Testis (tissue), 3 donors: ENCODE data around the gene NMNAT3. TPM values are rescaled to one million over a fixed set of nuclear protein-coding genes. Genes with fewer than 3 reads are reported as not detected.

ENCODE experiments used
- DNase-seq: peaks from one replicate; pipeline ENCODE4 v3.0.0-alpha.2; 2019
- H3K27ac ChIP-seq, 2 donors: fragments of 200-600 bp; sonication (generic); one replicate each; pipeline ENCODE4 v1.5.1; 2019
- H3K27me3 ChIP-seq: fragments of 200-600 bp; sonication (generic); one replicate; pipeline ENCODE4 v1.5.1; 2019
- H3K36me3 ChIP-seq: fragments of 200-600 bp; sonication (generic); one replicate; pipeline ENCODE4 v1.5.1; 2017; ENCODE audit warnings: low read depth; ENCODE audit errors: missing control alignments
- H3K4me1 ChIP-seq: fragments of 200-600 bp; sonication (generic); one replicate; pipeline ENCODE4 v1.5.1; 2019
- H3K4me3 ChIP-seq, 2 donors: fragments of 200-600 bp; sonication (generic); one replicate each; pipeline ENCODE4 v1.5.1; 2017 to 2019
- H3K9me3 ChIP-seq: fragments of 200-600 bp; sonication (generic); one replicate; pipeline ENCODE4 v1.5.1; 2017
- POLR2A ChIP-seq: fragments of 450-650 bp; IDR thresholded peaks from one replicate; pipeline ENCODE4 v1.6.1; 2017; ENCODE audit warnings: antibody characterized with exemption, mild to moderate bottlenecking, moderate library complexity
- WGBS, 2 donors: methylation state at CpG; one replicate each; pipeline ENCODE4 v1.1.5; 2018; 5-methylcytosine and 5-hydroxymethylcytosine counted together
- intact Hi-C: fragments of 100-400 bp; cut with DNase I; formaldehyde crosslinking; loops from one replicate; pipeline ENCODE4 v1.15.1; 2023; ENCODE audit warnings: low total_unique reads
- polyA plus RNA-seq: library from polyadenylated mRNA; stranded (reverse); fragments of 350-450 nt; fragmentation: Illumina TruSeq; extraction: RNeasy Lipid Tissue Mini Kit (QIAGEN cat#74804); gene quantifications from one replicate; pipeline ENCODE4 v1.2.3, GENCODE V29; 2014; ENCODE audit warnings: low read depth, low replicate concordance; ENCODE audit not compliant: insufficient read depth
- total RNA-seq, 2 donors: library from RNA; depleted of rRNA; stranded (reverse); fragments of >200 nt; gene quantifications; one replicate each; pipeline ENCODE4 v1.2.3, GENCODE V29; 2016
- TF ChIP-seq, protein P1 (sequence below), 3 experiments: fragments of 450-650 bp in 2 of 3; fragments of 200-600 bp in 1 of 3; sonication (generic) in 1 of 3; IDR thresholded peaks; one replicate each; pipeline ENCODE4 v1.5.1; 2016 to 2019; ENCODE audit warnings: antibody characterized with exemption in 3 of 3, mild to moderate bottlenecking in 2 of 3, moderate library complexity in 1 of 3

Gene NMNAT3
- total and polyA plus RNA-seq, 3 donors from 2014 or later = 21.1 to 76.5 (median 23.9) TPM

DNA sequence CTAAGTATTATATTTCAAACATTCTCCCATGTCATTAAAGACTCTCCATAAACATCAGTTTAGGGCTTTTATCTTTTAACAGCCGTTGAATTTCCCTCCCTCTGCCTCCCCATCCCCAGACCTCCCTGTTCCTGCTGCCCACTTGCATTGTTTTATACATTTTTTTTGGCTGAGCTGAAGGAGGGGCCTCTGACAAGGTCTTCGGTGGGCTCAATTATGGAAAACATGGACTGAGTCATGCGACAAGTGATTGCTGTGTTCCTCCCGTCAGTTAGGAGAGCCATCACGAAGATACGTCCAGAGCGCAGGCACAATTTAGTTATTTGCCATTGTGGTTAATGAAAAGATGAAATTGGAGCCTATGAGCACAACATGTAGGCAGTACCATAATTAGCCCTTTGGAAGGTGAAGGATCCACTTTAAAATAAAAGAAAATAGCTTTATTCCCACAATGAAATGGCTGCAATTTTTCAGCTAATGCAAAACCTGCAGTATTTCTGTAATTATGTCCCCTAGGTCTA is 12.0 kb upstream of the NMNAT3 start:
- Histone ChIP-seq H3K36me3 (no peaks in the 10 kb centered on the region), H3K4me3 (no peak overlapping the region), H3K27me3 (no peaks in the 10 kb centered on the region), H3K27ac (no peak overlapping the region), H3K9me3 (no peaks in the 10 kb centered on the region), H3K4me1 (no peaks in the 10 kb centered on the region)
- DNase-seq = no peak
- WGBS, 2 donors = 74 to 80% methylated on average over 7 of the region's 7 CpGs
- intact Hi-C loops = no loop called here
- TF ChIP-seq, protein P1, sequence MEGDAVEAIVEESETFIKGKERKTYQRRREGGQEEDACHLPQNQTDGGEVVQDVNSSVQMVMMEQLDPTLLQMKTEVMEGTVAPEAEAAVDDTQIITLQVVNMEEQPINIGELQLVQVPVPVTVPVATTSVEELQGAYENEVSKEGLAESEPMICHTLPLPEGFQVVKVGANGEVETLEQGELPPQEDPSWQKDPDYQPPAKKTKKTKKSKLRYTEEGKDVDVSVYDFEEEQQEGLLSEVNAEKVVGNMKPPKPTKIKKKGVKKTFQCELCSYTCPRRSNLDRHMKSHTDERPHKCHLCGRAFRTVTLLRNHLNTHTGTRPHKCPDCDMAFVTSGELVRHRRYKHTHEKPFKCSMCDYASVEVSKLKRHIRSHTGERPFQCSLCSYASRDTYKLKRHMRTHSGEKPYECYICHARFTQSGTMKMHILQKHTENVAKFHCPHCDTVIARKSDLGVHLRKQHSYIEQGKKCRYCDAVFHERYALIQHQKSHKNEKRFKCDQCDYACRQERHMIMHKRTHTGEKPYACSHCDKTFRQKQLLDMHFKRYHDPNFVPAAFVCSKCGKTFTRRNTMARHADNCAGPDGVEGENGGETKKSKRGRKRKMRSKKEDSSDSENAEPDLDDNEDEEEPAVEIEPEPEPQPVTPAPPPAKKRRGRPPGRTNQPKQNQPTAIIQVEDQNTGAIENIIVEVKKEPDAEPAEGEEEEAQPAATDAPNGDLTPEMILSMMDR (IDR thresholded peaks at IDR 0.05) = no peak
- no peak for TF ChIP-seq POLR2A

- 47 to 49% methylated on average over 4 of the region's 4 CpGs for WGBS, 2 donors
- Histone ChIP-seq H3K36me3 (no peaks in the 10 kb centered on the region), H3K27ac (no peak overlapping the region), H3K9me3 (no peaks in the 10 kb centered on the region), H3K4me3 (no peak overlapping the region), H3K27me3 (no peaks in the 10 kb centered on the region), H3K4me1 (no peaks in the 10 kb centered on the region)
- TF ChIP-seq POLR2A = no peak
- TF ChIP-seq, protein P1 (IDR thresholded peaks at IDR 0.05) = no peak
- intact Hi-C loops = no loop called here
- no peak for DNase-seq
These were observed 11.3 kb upstream of the NMNAT3 start for GRCh38 chr3:139689122-139689521.

- Histone ChIP-seq H3K27me3 (no peaks in the 10 kb centered on the region), H3K36me3 (no peaks in the 10 kb centered on the region), H3K9me3 (no peaks in the 10 kb centered on the region), H3K27ac (no peak overlapping the region), H3K4me3 (no peak overlapping the region), H3K4me1 (no peaks in the 10 kb centered on the region)
- 75 to 90% methylated on average over 1 of the region's 1 CpG for WGBS, 2 donors
- intact Hi-C loops = no loop called here
- no peak for DNase-seq
- TF ChIP-seq POLR2A = no peak
- TF ChIP-seq, protein P1 (IDR thresholded peaks at IDR 0.05) = no peak
These were observed 9.7 kb upstream of the NMNAT3 start for GRCh38 chr3:139687431-139687830.

GRCh38 chr3:139686624-139687023 is 8.9 kb upstream of the NMNAT3 start:
- Histone ChIP-seq H3K27me3 (no peaks in the 10 kb centered on the region), H3K36me3 (no peaks in the 10 kb centered on the region), H3K4me1 (no peaks in the 10 kb centered on the region), H3K27ac (no peak overlapping the region), H3K4me3 (no peak overlapping the region), H3K9me3 (no peaks in the 10 kb centered on the region)
- no peak for DNase-seq
- TF ChIP-seq POLR2A = no peak
- TF ChIP-seq, protein P1 (IDR thresholded peaks at IDR 0.05) = no peak
- WGBS, 2 donors = 71 to 84% methylated on average over 3 of the region's 3 CpGs
- intact Hi-C loops = no loop called here

GRCh38 chr3:139686206-139686605 is 8.4 kb upstream of the NMNAT3 start:
- no peak for TF ChIP-seq POLR2A
- DNase-seq = no peak
- Histone ChIP-seq H3K27ac (no peak overlapping the region), H3K4me3 (no peak overlapping the region), H3K4me1 (no peaks in the 10 kb centered on the region), H3K27me3 (no peaks in the 10 kb centered on the region), H3K9me3 (no peaks in the 10 kb centered on the region), H3K36me3 (no peaks in the 10 kb centered on the region)
- intact Hi-C loops = no loop called here
- WGBS, 2 donors = 65 to 79% methylated on average over 3 of the region's 3 CpGs
